ENCODE measurements around the gene SLC1A3.
A peak's percentile ranks its signal among the peaks of the same experiment; 100 is the strongest.

Gene SLC1A3

GRCh38 chr5:36717131-36717695, 110.8 kb downstream of the SLC1A3 start:
- no peak for DNase-seq (ENCODE audit: low spot score)

- DNase-seq (ENCODE audit: low spot score) = no peak
These were observed 112.9 kb downstream of the SLC1A3 start for GRCh38 chr5:36719282-36719681.

- no peak for DNase-seq (ENCODE audit: low spot score)
These were observed 114.3 kb downstream of the SLC1A3 start for GRCh38 chr5:36720688-36721087.

- DNase-seq (ENCODE audit: low spot score) = no peak
These were observed 115.3 kb downstream of the SLC1A3 start for GRCh38 chr5:36721664-36722235.

GRCh38 chr5:36722900-36723299, 116.5 kb downstream of the SLC1A3 start:
- no peak for DNase-seq (ENCODE audit: low spot score)

- no peak for DNase-seq (ENCODE audit: low spot score)
These were observed 117.5 kb downstream of the SLC1A3 start for GRCh38 chr5:36723912-36724311.

- DNase-seq (ENCODE audit: low spot score) = peak; percentile 68
These were observed 118.3 kb downstream of the SLC1A3 start for GRCh38 chr5:36724467-36725332.

- DNase-seq (ENCODE audit: low spot score) = no peak
These were observed 119.9 kb downstream of the SLC1A3 start for GRCh38 chr5:36726317-36726716.

- no peak for DNase-seq (ENCODE audit: low spot score)
These were observed 120.4 kb downstream of the SLC1A3 start for GRCh38 chr5:36726767-36727166.

- peak; percentile 63 for DNase-seq (ENCODE audit: low spot score)
These were observed 122.5 kb downstream of the SLC1A3 start for GRCh38 chr5:36728697-36729543.

GRCh38 chr5:36730537-36731216, 124.3 kb downstream of the SLC1A3 start:
- no peak for DNase-seq (ENCODE audit: low spot score)

- DNase-seq (ENCODE audit: low spot score) = no peak
These were observed 126.8 kb downstream of the SLC1A3 start for GRCh38 chr5:36733183-36733582.

- no peak for DNase-seq (ENCODE audit: low spot score)
These were observed 128.0 kb downstream of the SLC1A3 start for GRCh38 chr5:36734422-36734821.

GRCh38 chr5:36735891-36736290, 129.5 kb downstream of the SLC1A3 start:
- DNase-seq (ENCODE audit: low spot score) = no peak
